ENCODE measurements around the gene EFCAB8. TPM values are rescaled to one million over a fixed set of nuclear protein-coding genes. Genes with fewer than 3 reads are reported as not detected.

EFCAB8 gene
- total RNA-seq, 1 experiment from 2014 or later: not detected

DNA sequence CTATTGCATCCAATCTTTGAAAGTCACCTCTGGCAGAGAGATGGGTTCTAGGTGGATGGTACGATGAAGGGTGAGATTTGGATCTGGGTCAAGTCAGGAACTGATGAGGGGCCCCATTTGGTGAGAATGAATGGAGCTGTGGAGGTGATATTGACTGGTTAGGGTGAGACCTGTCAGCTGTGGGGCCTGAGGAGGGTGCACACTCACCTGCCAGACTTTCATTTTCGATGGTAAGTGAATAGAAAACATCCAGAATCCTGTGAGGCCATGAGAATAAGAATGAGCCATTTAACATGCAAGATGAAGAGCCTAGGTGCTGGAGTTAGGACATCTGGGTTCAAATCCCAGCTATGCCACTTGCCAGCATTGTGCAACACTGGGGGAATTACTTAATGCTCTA, 138.7 kb downstream of the EFCAB8 start:
- peaks cover 81% of the 10 kb centered on the region for H3K27me3 ChIP-seq (ENCODE audit: insufficient read depth, low read depth)
- no peak overlapping the region for H3K4me2 ChIP-seq
- H3K79me2 ChIP-seq (ENCODE audit: low read depth): no peaks in the 10 kb centered on the region
- intact Hi-C loops (cut with micrococcal nuclease; ENCODE audit: unreplicated experiment): no loop called here
- TF ChIP-seq CTCF (conservative IDR thresholded peaks at IDR 0.05): no peak
- no peak for TF ChIP-seq EZH2 (IDR thresholded peaks at IDR 0.05; ENCODE audit: low read depth)
- no peak overlapping the region for H2AFZ ChIP-seq
- H4K20me1 ChIP-seq (ENCODE audit: insufficient read depth): no peaks in the 10 kb centered on the region
- no peaks in the 10 kb centered on the region for H3K36me3 ChIP-seq (ENCODE audit: low read depth)
- no TSS peak for BruUV-seq (replicated peaks)
- no peak overlapping the region for H3K4me3 ChIP-seq
- H3K9me2 ChIP-seq (ENCODE audit: insufficient read depth): no peaks in the 10 kb centered on the region
- no peak for DNase-seq
- ChIA-PET CTCF (no interaction called here), POLR2A (ENCODE audit: unreplicated experiment) (no interaction called here)
- H3K9me3 ChIP-seq (ENCODE audit: insufficient read depth, low read depth): no peaks in the 10 kb centered on the region; the same call in 1 of the 2 replicates
- H3K27ac ChIP-seq: no peak overlapping the region
- H3K4me1 ChIP-seq (replicated peaks; ENCODE audit: insufficient read depth): no peaks in the 10 kb centered on the region
- H3F3A ChIP-seq (ENCODE audit: insufficient read depth, low read depth): no peaks in the 10 kb centered on the region

DNA sequence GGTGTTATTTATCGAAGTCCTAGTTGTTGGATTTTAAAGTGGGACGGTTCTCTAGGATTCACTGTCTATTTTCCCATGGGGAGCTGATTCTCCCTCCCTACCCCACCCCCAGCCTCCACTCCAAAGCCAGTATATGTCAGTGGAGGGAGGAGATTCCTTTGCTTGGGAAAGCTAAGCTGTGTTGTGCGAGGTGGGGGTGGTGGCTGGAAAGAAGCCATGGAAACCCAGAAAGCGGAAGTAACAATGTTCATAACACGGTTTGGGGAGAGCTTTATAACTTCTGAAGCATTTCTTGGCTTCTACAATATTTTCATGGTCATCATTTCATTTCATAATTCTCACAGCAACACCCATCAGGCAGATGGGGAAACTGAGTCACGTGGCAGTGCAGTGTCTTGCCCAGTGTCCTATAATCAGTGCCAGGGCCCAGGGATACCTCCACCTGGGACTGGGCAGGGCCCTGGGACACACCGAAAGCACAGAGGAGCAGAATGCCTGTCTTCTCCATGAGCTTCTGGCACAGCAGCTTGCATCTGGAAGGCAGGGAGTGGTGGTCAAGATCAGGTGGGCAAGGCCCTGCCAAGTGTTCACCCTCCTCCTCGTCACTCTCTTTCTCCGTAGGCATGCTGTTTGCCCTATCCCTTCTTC, 141.0 kb downstream of the EFCAB8 start:
- POLR2A ChIA-PET (ENCODE audit: unreplicated experiment): no interaction called here
- H3K79me2 ChIP-seq (ENCODE audit: low read depth): no peaks in the 10 kb centered on the region
- H3K27me3 ChIP-seq (ENCODE audit: insufficient read depth, low read depth): peaks cover 87% of the 10 kb centered on the region
- TF ChIP-seq CTCF (conservative IDR thresholded peaks at IDR 0.05): no peak
- no peak for TF ChIP-seq EZH2 (IDR thresholded peaks at IDR 0.05; ENCODE audit: low read depth)
- H2AFZ ChIP-seq: no peak overlapping the region
- DNase-seq: no peak
- no peaks in the 10 kb centered on the region for H3K9me2 ChIP-seq (ENCODE audit: insufficient read depth)
- no peaks in the 10 kb centered on the region for H3K36me3 ChIP-seq (ENCODE audit: low read depth)
- H3K27ac ChIP-seq: no peak overlapping the region
- H3K4me1 ChIP-seq (replicated peaks; ENCODE audit: insufficient read depth): no peaks in the 10 kb centered on the region
- H4K20me1 ChIP-seq (ENCODE audit: insufficient read depth): no peaks in the 10 kb centered on the region
- no peak overlapping the region for H3K4me3 ChIP-seq
- intact Hi-C loops (cut with micrococcal nuclease; ENCODE audit: unreplicated experiment): no loop called here
- H3K9me3 ChIP-seq (ENCODE audit: insufficient read depth, low read depth): no peaks in the 10 kb centered on the region; the same call in 1 of the 2 replicates
- no peaks in the 10 kb centered on the region for H3F3A ChIP-seq (ENCODE audit: insufficient read depth, low read depth)
- H3K4me2 ChIP-seq: no peak overlapping the region
- CTCF ChIA-PET: interaction anchor here (0.7 kb wide), 1 partner anchor 37 kb away, joined by 3 read pairs; no protein-coding TSS in a partner anchor
- BruUV-seq (replicated peaks): no TSS peak

GRCh38 chr20:33000802-33001466, 142.2 kb downstream of the EFCAB8 start:
- CTCF ChIA-PET: no interaction called here
- TF ChIP-seq EZH2 (IDR thresholded peaks at IDR 0.05; ENCODE audit: low read depth): no peak
- TF ChIP-seq CTCF (conservative IDR thresholded peaks at IDR 0.05): no peak
- POLR2A ChIA-PET (ENCODE audit: unreplicated experiment): no interaction called here
- no peak overlapping the region for H3K4me2 ChIP-seq
- H3K79me2 ChIP-seq (ENCODE audit: low read depth): no peaks in the 10 kb centered on the region
- no peaks in the 10 kb centered on the region for H4K20me1 ChIP-seq (ENCODE audit: insufficient read depth)
- H3K27me3 ChIP-seq (ENCODE audit: insufficient read depth, low read depth): peaks cover 85% of the 10 kb centered on the region
- BruUV-seq (replicated peaks): no TSS peak
- peaks cover 6% of the 10 kb centered on the region; the same call in 1 of the 2 replicates for H3K9me3 ChIP-seq (ENCODE audit: insufficient read depth, low read depth)
- no peaks in the 10 kb centered on the region for H3K36me3 ChIP-seq (ENCODE audit: low read depth)
- no peaks in the 10 kb centered on the region for H3K4me1 ChIP-seq (replicated peaks; ENCODE audit: insufficient read depth)
- H2AFZ ChIP-seq: no peak overlapping the region
- intact Hi-C loops (cut with micrococcal nuclease; ENCODE audit: unreplicated experiment): no loop called here
- no peak overlapping the region for H3K27ac ChIP-seq
- no peaks in the 10 kb centered on the region for H3K9me2 ChIP-seq (ENCODE audit: insufficient read depth)
- no peaks in the 10 kb centered on the region for H3F3A ChIP-seq (ENCODE audit: insufficient read depth, low read depth)
- DNase-seq: no peak
- H3K4me3 ChIP-seq: no peak overlapping the region
